ENCODE data around the gene SPPL3. TPM values are rescaled to one million over a fixed set of nuclear protein-coding genes. Genes with fewer than 3 reads are reported as not detected.

SPPL3 gene
- polyA plus RNA-seq, 1 experiment: 22.1 TPM

GRCh38 chr12:120858306-120859088 is 45.7 kb downstream of the SPPL3 start:
- ChIA-PET POLR2A (interaction anchor here (0.6 kb wide), 1 partner anchor 168 kb away, joined by 6 read pairs; no protein-coding TSS in a partner anchor), CTCF (no interaction called here)

DNA sequence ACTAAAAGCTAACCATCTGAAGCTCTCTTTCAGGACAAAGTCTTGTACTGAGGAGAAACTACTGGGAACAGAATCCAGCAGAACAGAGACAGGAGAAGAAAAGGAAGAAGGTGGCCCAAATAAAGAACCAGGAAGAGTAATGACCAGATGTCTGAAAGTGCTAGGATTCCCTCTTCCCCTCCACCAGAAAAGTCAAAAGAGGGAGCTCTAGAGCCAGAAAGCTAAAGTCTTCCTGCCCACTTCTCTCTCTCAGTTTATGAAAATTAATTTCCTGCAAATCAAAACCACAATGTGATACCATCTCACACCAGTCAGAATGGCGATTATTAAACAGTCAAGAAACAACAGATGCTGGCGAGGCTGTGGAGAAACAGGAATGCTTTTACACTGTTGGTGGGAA is 47.2 kb downstream of the SPPL3 start:
- CTCF ChIA-PET: interaction anchor here (0.6 to 1.5 kb wide), 8 partner anchors 8 to 115 kb away, joined by 3 to 9 read pairs (median 3); no protein-coding TSS in a partner anchor
- TF ChIP-seq, protein P1, sequence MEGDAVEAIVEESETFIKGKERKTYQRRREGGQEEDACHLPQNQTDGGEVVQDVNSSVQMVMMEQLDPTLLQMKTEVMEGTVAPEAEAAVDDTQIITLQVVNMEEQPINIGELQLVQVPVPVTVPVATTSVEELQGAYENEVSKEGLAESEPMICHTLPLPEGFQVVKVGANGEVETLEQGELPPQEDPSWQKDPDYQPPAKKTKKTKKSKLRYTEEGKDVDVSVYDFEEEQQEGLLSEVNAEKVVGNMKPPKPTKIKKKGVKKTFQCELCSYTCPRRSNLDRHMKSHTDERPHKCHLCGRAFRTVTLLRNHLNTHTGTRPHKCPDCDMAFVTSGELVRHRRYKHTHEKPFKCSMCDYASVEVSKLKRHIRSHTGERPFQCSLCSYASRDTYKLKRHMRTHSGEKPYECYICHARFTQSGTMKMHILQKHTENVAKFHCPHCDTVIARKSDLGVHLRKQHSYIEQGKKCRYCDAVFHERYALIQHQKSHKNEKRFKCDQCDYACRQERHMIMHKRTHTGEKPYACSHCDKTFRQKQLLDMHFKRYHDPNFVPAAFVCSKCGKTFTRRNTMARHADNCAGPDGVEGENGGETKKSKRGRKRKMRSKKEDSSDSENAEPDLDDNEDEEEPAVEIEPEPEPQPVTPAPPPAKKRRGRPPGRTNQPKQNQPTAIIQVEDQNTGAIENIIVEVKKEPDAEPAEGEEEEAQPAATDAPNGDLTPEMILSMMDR (IDR thresholded peaks at IDR 0.05; ENCODE audit: low read depth, low read length): peak; percentile 32
- POLR2A ChIA-PET: no interaction called here
- H3K27me3 ChIP-seq (ENCODE audit: control insufficient read depth, insufficient read depth, low read length): no peaks in the 10 kb centered on the region
- no peak overlapping the region for H3K27ac ChIP-seq (ENCODE audit: low read depth, low read length)
- H3K4me3 ChIP-seq (ENCODE audit: low read depth, low read length): no peak overlapping the region
- H3K9me3 ChIP-seq (ENCODE audit: control insufficient read depth, insufficient read depth, low read length): peaks cover 9% of the 10 kb centered on the region
- no peak for DNase-seq (ENCODE audit: low read depth, low spot score)

More at GRCh38 chr12:120858306-120859088, 45.7 kb downstream of the SPPL3 start:
- Histone ChIP-seq H3K9me3 (ENCODE audit: control insufficient read depth, insufficient read depth, low read length) (peaks cover 9% of the 10 kb centered on the region), H3K4me3 (ENCODE audit: low read depth, low read length) (no peak overlapping the region), H3K27me3 (ENCODE audit: control insufficient read depth, insufficient read depth, low read length) (no peaks in the 10 kb centered on the region), H3K27ac (ENCODE audit: low read depth, low read length) (no peak overlapping the region)
- TF ChIP-seq, protein P1 (IDR thresholded peaks at IDR 0.05; ENCODE audit: low read depth, low read length): no peak
- DNase-seq (ENCODE audit: low read depth, low spot score): no peak

- DNase-seq (ENCODE audit: low read depth, low spot score): no peak
- ChIA-PET CTCF (interaction anchor here (1.2 to 1.5 kb wide), 4 partner anchors 7 to 114 kb away, joined by 3 to 5 read pairs (median 3); no protein-coding TSS in a partner anchor), POLR2A (interaction anchor here (0.7 kb wide), 1 partner anchor 335 kb away, joined by 5 read pairs; no protein-coding TSS in a partner anchor)
- no peak overlapping the region for H3K4me3 ChIP-seq (ENCODE audit: low read depth, low read length)
- no peaks in the 10 kb centered on the region for H3K27me3 ChIP-seq (ENCODE audit: control insufficient read depth, insufficient read depth, low read length)
- TF ChIP-seq, protein P1 (IDR thresholded peaks at IDR 0.05; ENCODE audit: low read depth, low read length): no peak
- H3K9me3 ChIP-seq (ENCODE audit: control insufficient read depth, insufficient read depth, low read length): peaks cover 9% of the 10 kb centered on the region
- no peak overlapping the region for H3K27ac ChIP-seq (ENCODE audit: low read depth, low read length)
Measured at GRCh38 chr12:120855823-120856588, 48.2 kb downstream of the SPPL3 start.

- no peak for DNase-seq (ENCODE audit: low read depth, low spot score)
- H3K9me3 ChIP-seq (ENCODE audit: control insufficient read depth, insufficient read depth, low read length): peaks cover 8% of the 10 kb centered on the region
- TF ChIP-seq, protein P1 (IDR thresholded peaks at IDR 0.05; ENCODE audit: low read depth, low read length): no peak
- no peaks in the 10 kb centered on the region for H3K27me3 ChIP-seq (ENCODE audit: control insufficient read depth, insufficient read depth, low read length)
- H3K4me3 ChIP-seq (ENCODE audit: low read depth, low read length): no peak overlapping the region
- ChIA-PET POLR2A (no interaction called here), CTCF (interaction anchor here (0.7 kb wide), 1 partner anchor 117 kb away, joined by 3 read pairs; no protein-coding TSS in a partner anchor)
- no peak overlapping the region for H3K27ac ChIP-seq (ENCODE audit: low read depth, low read length)
Measured at GRCh38 chr12:120854804-120855203, 49.4 kb downstream of the SPPL3 start.
